ENCODE data around the gene EPC1.

EPC1 gene

DNA sequence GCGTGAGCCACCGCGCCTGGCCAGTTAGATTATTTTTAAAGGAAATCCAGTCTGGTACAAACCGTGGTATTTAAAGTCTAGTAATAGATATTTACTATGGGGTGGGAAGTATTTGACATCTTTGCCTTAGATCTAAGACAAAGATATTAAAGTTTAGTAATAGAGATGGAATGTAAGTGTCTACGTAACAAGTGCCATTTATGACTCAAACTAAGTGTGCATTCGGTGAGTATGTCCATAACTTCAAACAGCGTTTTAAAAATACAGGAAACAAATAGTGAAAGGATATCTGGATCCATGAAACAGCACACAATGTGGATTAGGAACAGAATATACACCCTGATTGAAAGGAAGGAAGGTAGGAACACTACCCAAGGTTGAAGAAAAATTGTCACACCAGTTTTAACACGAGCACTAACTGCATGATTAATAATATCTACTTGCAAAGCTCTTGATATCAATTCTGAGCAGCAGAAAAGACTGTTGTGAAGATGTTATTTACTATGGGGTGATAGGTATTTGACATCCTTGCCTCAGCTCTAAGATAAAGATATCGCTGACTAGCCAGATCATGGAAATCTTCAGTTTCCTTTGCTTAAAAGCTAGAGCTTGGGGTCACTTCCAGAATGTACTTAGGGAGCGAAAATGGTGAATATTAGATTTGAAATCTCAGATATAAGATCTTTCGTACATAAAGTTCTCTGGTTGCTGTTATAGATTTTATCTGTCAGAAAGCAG, 48.7 kb downstream of the EPC1 start:
- TF ChIP-seq CTCF (IDR thresholded peaks at IDR 0.05; ENCODE audit: insufficient read depth, low read depth, low read length, missing control alignments) = no peak
- H3K4me3 ChIP-seq (ENCODE audit: low read length) = no peak overlapping the region
- peak; percentile 76 for DNase-seq (ENCODE audit: low read depth)

DNA sequence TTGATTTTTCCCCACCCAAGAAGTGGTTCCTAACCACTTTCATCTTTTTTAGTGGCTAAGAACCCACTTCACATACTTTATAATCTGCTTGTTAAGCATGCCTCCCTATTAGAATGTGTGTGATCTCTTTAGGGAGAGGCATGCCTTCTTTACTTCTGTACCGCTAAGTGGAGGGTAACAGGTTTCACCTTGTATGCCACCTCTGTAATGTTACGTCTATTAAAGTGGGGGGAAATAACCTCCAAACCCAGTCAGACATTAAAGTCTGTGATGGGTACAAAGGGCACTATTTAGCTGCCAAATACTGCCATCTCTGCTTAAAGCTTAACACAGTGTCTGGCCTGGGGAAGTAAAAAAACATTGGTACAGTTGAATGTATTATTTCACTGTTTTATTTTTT, 51.9 kb downstream of the EPC1 start:
- no peak for TF ChIP-seq CTCF (IDR thresholded peaks at IDR 0.05; ENCODE audit: insufficient read depth, low read depth, low read length, missing control alignments)
- no peak overlapping the region for H3K4me3 ChIP-seq (ENCODE audit: low read length)
- no peak for DNase-seq (ENCODE audit: low read depth)

- no peak overlapping the region for H3K4me3 ChIP-seq (ENCODE audit: low read length)
- TF ChIP-seq CTCF (IDR thresholded peaks at IDR 0.05; ENCODE audit: insufficient read depth, low read depth, low read length, missing control alignments) = no peak
- no peak for DNase-seq (ENCODE audit: low read depth)
Observed at GRCh38 chr10:32293581-32293980, 53.4 kb downstream of the EPC1 start.

DNA sequence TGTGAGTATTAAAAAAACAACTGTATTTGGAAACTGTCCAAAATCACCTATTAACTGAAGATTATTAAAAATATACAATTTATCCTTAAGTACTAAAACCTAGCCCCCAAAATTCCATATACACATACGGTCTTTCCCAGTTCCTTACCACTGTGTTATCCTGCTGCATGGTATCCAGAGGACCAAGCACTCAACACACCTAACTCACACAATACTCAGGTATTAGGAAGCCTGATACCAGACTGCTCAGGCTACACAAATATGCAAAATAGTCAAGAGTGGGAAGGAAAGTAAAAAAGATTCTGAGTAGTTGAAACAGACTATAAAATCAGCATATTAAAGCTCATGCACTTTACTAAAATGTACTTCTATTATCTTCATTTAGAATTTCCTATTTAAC, 67.2 kb downstream of the EPC1 start:
- TF ChIP-seq CTCF (IDR thresholded peaks at IDR 0.05; ENCODE audit: insufficient read depth, low read depth, low read length, missing control alignments) = no peak
- DNase-seq (ENCODE audit: low read depth) = no peak

DNA sequence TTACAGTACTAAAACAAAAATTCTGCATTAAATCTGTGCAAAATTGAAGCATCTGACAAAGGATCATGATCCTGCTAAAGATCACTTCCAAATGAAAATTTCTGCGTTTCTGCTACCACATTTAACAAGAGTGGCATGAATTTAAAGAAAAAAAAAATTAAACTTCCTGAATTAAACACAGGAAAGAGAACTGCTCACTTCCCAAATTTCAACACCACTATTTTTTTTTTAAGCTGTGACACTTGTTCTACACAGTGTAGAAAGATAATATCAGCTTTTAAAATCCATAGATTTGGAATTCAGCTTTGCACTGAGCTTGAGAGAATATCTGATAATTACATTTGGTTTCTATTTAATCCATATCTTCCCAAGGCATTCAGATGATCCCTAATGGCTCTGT, 73.6 kb downstream of the EPC1 start:
- no peak overlapping the region for H3K4me3 ChIP-seq (ENCODE audit: low read length)
- no peak for TF ChIP-seq CTCF (IDR thresholded peaks at IDR 0.05; ENCODE audit: insufficient read depth, low read depth, low read length, missing control alignments)
- DNase-seq (ENCODE audit: low read depth) = no peak

More for the DNA sequence above, 67.2 kb downstream of the EPC1 start:
- H3K4me3 ChIP-seq (ENCODE audit: low read length) = no peak overlapping the region

- no peak overlapping the region for H3K4me3 ChIP-seq (ENCODE audit: low read length)
- DNase-seq (ENCODE audit: low read depth) = peak; percentile 87
- no peak for TF ChIP-seq CTCF (IDR thresholded peaks at IDR 0.05; ENCODE audit: insufficient read depth, low read depth, low read length, missing control alignments)
Observed at GRCh38 chr10:32271617-32272016, 75.3 kb downstream of the EPC1 start.
